Measurements from ENCODE around the gene CPM.

DNA sequence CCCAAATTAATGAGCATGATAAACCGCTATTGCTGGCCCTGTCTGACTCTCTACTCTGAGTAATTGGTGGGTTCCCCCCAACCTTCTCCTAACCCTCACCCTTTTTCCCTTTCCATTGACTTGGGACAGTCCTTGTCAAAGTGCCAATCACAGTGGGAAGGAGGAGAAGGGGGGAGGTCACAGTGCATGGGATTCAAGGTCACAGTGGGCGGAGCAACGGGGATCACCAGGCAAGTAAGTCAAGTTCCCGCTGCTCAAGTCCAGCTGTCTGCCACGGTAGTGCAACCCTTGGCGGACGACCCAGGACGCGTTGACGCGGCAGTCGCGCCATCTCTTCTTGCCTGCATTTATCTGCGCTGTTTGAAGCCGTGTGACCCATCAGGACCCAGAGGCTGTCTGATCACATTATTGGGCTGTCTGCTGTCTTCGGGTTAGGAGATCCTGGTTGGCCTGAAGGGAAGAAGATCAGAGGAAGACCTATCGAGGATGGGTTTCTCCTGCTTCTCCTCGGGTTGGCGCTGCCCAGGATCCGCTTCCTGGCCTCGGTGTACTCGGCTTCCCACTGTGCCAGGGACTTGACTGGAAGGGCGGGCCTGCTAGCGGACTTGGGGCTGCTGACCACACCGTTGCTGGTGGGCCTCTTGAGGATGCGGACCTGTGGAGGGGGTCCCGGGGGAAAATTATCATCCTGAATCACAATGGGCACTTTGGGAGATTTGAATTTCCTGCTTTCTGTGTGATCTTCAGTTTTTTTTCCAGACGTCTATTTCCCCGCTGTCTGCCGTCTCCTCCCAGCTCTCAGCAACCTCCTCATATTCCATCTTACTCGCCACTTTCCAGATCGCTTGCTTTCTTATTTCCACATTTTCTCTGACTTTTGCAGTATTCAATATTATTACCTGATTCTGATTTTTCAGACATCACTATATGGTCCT, 128.0 kb downstream of the CPM start:
- TF ChIP-seq EZH2 (optimal IDR thresholded peaks at IDR 0.05; ENCODE audit: low read depth, low read length) (no peak), EZH2phosphoT487 (IDR thresholded peaks at IDR 0.05; ENCODE audit: low read length) (no peak)
- TF ChIP-seq, protein P1, sequence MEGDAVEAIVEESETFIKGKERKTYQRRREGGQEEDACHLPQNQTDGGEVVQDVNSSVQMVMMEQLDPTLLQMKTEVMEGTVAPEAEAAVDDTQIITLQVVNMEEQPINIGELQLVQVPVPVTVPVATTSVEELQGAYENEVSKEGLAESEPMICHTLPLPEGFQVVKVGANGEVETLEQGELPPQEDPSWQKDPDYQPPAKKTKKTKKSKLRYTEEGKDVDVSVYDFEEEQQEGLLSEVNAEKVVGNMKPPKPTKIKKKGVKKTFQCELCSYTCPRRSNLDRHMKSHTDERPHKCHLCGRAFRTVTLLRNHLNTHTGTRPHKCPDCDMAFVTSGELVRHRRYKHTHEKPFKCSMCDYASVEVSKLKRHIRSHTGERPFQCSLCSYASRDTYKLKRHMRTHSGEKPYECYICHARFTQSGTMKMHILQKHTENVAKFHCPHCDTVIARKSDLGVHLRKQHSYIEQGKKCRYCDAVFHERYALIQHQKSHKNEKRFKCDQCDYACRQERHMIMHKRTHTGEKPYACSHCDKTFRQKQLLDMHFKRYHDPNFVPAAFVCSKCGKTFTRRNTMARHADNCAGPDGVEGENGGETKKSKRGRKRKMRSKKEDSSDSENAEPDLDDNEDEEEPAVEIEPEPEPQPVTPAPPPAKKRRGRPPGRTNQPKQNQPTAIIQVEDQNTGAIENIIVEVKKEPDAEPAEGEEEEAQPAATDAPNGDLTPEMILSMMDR (IDR thresholded peaks at IDR 0.05; ENCODE audit: low read length), result no peak

All from MM.1S (cell line).